SU-DHL-6 (cell line): ENCODE results near the gene FBN1.

Experiments used
- EZH2phosphoT487 ChIP-seq: fragments of 200-600 bp; sonication (generic), shearing (Covaris generic); conservative IDR thresholded peaks from 2 replicates; pipeline ENCODE4 v1.6.1; 2018; ENCODE audit warnings: mild to moderate bottlenecking, antibody characterized with exemption, low read length, moderate library complexity, mixed read lengths
- TF ChIP-seq, protein P1 (sequence below): fragments of 200-600 bp; sonication (generic); IDR thresholded peaks from one replicate; pipeline ENCODE4 v1.5.1; 2017; ENCODE audit warnings: antibody characterized with exemption, mild to moderate bottlenecking, low read length, moderate library complexity; ENCODE audit not compliant: insufficient read depth, poor library complexity, severe bottlenecking

- TF ChIP-seq, protein P1, sequence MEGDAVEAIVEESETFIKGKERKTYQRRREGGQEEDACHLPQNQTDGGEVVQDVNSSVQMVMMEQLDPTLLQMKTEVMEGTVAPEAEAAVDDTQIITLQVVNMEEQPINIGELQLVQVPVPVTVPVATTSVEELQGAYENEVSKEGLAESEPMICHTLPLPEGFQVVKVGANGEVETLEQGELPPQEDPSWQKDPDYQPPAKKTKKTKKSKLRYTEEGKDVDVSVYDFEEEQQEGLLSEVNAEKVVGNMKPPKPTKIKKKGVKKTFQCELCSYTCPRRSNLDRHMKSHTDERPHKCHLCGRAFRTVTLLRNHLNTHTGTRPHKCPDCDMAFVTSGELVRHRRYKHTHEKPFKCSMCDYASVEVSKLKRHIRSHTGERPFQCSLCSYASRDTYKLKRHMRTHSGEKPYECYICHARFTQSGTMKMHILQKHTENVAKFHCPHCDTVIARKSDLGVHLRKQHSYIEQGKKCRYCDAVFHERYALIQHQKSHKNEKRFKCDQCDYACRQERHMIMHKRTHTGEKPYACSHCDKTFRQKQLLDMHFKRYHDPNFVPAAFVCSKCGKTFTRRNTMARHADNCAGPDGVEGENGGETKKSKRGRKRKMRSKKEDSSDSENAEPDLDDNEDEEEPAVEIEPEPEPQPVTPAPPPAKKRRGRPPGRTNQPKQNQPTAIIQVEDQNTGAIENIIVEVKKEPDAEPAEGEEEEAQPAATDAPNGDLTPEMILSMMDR = no peak
- no peak for TF ChIP-seq EZH2phosphoT487
Observed at GRCh38 chr15:48579945-48580671, 65.4 kb downstream of the FBN1 start.
